ENCODE measurements around the gene PRRG4.

PRRG4 gene

GRCh38 chr11:32796425-32796824, 33.3 kb upstream of the PRRG4 start:
- Histone ChIP-seq H3K36me3 (ENCODE audit: insufficient read depth, low read length) (no peaks in the 10 kb centered on the region), H3K4me2 (ENCODE audit: low read depth, low read length, poor library complexity, severe bottlenecking) (no peak overlapping the region), H3K4me3 (ENCODE audit: low read length, poor library complexity, severe bottlenecking) (no peak overlapping the region), H3K27me3 (ENCODE audit: insufficient read depth, low read length, poor library complexity, severe bottlenecking) (no peaks in the 10 kb centered on the region), H4K20me1 (ENCODE audit: insufficient read depth, low read length, poor library complexity, severe bottlenecking) (no peaks in the 10 kb centered on the region), H3K79me2 (ENCODE audit: insufficient read depth, low read length) (no peaks in the 10 kb centered on the region), H3K9me2 (replicated peaks; ENCODE audit: low read depth, low read length) (no peaks in the 10 kb centered on the region), H3K4me1 (ENCODE audit: insufficient read depth, low read length, poor library complexity, severe bottlenecking) (no peaks in the 10 kb centered on the region), H2AFZ (ENCODE audit: low read length) (no peak overlapping the region), H3K9me3 (ENCODE audit: insufficient read depth, low read depth, low read length) (no peaks in the 10 kb centered on the region), H3K9ac (ENCODE audit: low read depth, low read length, poor library complexity, severe bottlenecking) (no peak overlapping the region), H3F3A (ENCODE audit: low read depth) (no peaks in the 10 kb centered on the region)
- TF ChIP-seq EZH2phosphoT487 (IDR thresholded peaks at IDR 0.05; ENCODE audit: borderline replicate concordance) (no peak), CTCF (conservative IDR thresholded peaks at IDR 0.05; ENCODE audit: low read length) (no peak)

- Histone ChIP-seq H3K4me3 (ENCODE audit: low read length, poor library complexity, severe bottlenecking) (no peak overlapping the region), H3K27me3 (ENCODE audit: insufficient read depth, low read length, poor library complexity, severe bottlenecking) (no peaks in the 10 kb centered on the region), H2AFZ (ENCODE audit: low read length) (peak overlapping the region; percentile 67; the same call in 1 of the 2 replicates), H3F3A (ENCODE audit: low read depth) (no peaks in the 10 kb centered on the region), H3K4me1 (ENCODE audit: insufficient read depth, low read length, poor library complexity, severe bottlenecking) (no peaks in the 10 kb centered on the region), H3K9me3 (ENCODE audit: insufficient read depth, low read depth, low read length) (no peaks in the 10 kb centered on the region), H3K9me2 (replicated peaks; ENCODE audit: low read depth, low read length) (no peaks in the 10 kb centered on the region), H3K79me2 (ENCODE audit: insufficient read depth, low read length) (no peaks in the 10 kb centered on the region), H3K4me2 (ENCODE audit: low read depth, low read length, poor library complexity, severe bottlenecking) (no peak overlapping the region), H3K9ac (ENCODE audit: low read depth, low read length, poor library complexity, severe bottlenecking) (no peak overlapping the region), H3K36me3 (ENCODE audit: insufficient read depth, low read length) (no peaks in the 10 kb centered on the region), H4K20me1 (ENCODE audit: insufficient read depth, low read length, poor library complexity, severe bottlenecking) (no peaks in the 10 kb centered on the region)
- TF ChIP-seq EZH2phosphoT487 (IDR thresholded peaks at IDR 0.05; ENCODE audit: borderline replicate concordance) = no peak
- peak; percentile 93 for TF ChIP-seq CTCF (conservative IDR thresholded peaks at IDR 0.05; ENCODE audit: low read length)
These were observed 20.4 kb upstream of the PRRG4 start for GRCh38 chr11:32809313-32809712.

- Histone ChIP-seq H4K20me1 (ENCODE audit: insufficient read depth, low read length, poor library complexity, severe bottlenecking) (no peaks in the 10 kb centered on the region), H3K4me1 (ENCODE audit: insufficient read depth, low read length, poor library complexity, severe bottlenecking) (peaks cover 7% of the 10 kb centered on the region), H3K4me3 (ENCODE audit: low read length, poor library complexity, severe bottlenecking) (no peak overlapping the region), H2AFZ (ENCODE audit: low read length) (no peak overlapping the region), H3K36me3 (ENCODE audit: insufficient read depth, low read length) (no peaks in the 10 kb centered on the region), H3K9ac (ENCODE audit: low read depth, low read length, poor library complexity, severe bottlenecking) (no peak overlapping the region), H3K9me2 (replicated peaks; ENCODE audit: low read depth, low read length) (no peaks in the 10 kb centered on the region), H3K79me2 (ENCODE audit: insufficient read depth, low read length) (no peaks in the 10 kb centered on the region), H3F3A (ENCODE audit: low read depth) (no peaks in the 10 kb centered on the region), H3K9me3 (ENCODE audit: insufficient read depth, low read depth, low read length) (no peaks in the 10 kb centered on the region), H3K4me2 (ENCODE audit: low read depth, low read length, poor library complexity, severe bottlenecking) (no peak overlapping the region), H3K27me3 (ENCODE audit: insufficient read depth, low read length, poor library complexity, severe bottlenecking) (no peaks in the 10 kb centered on the region)
- TF ChIP-seq EZH2phosphoT487 (IDR thresholded peaks at IDR 0.05; ENCODE audit: borderline replicate concordance) = no peak
- no peak for TF ChIP-seq CTCF (conservative IDR thresholded peaks at IDR 0.05; ENCODE audit: low read length)
These were observed 12.4 kb upstream of the PRRG4 start for GRCh38 chr11:32817181-32817851.
